BJ (cell line): ENCODE data around the gene TRNT1. TPM values are rescaled to one million over a fixed set of nuclear protein-coding genes. Genes with fewer than 3 reads are reported as not detected.

Experiments used
- CTCF ChIA-PET: fragments of 350-600 bp; formaldehyde crosslinking; extraction: SDS; loops from one replicate; lab custom pipeline; 2021; ENCODE audit warnings: antibody characterized with exemption, inconsistent platforms; lab: Yijun Ruan, JAX
- POLR2A ChIA-PET: fragments of 300-600 bp; sonication (Branson Sonifier 250); formaldehyde crosslinking; extraction: SDS; loops from one replicate; lab custom pipeline; 2021; ENCODE audit warnings: antibody characterized with exemption; lab: Charles Lee
- DNase-seq: peaks from one replicate; pipeline ENCODE4 v3.0.0-alpha.2; 2011; ENCODE audit warnings: low read depth
- H3K27me3 ChIP-seq: 2 replicates; pipeline ENCODE4 v1.6.0; 2011; ENCODE audit warnings: low read length; ENCODE audit not compliant: control insufficient read depth, insufficient read depth
- H3K36me3 ChIP-seq: 2 replicates; pipeline ENCODE4 v1.5.1; 2011; ENCODE audit warnings: low read length; ENCODE audit not compliant: control insufficient read depth, insufficient read depth
- H3K4me3 ChIP-seq: 2 replicates; pipeline ENCODE4 v1.5.1; 2011; ENCODE audit warnings: low read depth, mild to moderate bottlenecking, control low read depth, low read length
- CTCF ChIP-seq: IDR thresholded peaks from 2 replicates; pipeline ENCODE4 v1.5.1; 2011; ENCODE audit warnings: low read depth, mild to moderate bottlenecking, control low read depth, inconsistent platforms, low read length, moderate library complexity; ENCODE audit not compliant: insufficient read depth
- polyA minus RNA-seq: library from RNA; depleted of rRNA, polyadenylated mRNA; stranded (reverse); fragments of >200 nt; gene quantifications from 2 replicates; pipeline ENCODE4 v1.2.3, GENCODE V29; 2011; rRNA and poly(A)+ RNA removed
- polyA plus RNA-seq: library from polyadenylated mRNA; depleted of rRNA; stranded (reverse); fragments of >200 nt; gene quantifications from 2 replicates; pipeline ENCODE4 v1.2.3, GENCODE V29; 2011; rRNA removed

The TRNT1 gene
- polyA plus RNA-seq: 5.2 and 9.7 TPM in 2 replicates
- 10.6 and 15.2 TPM in 2 replicates for polyA minus RNA-seq

GRCh38 chr3:3126477-3127431 lies at the start of gene TRNT1:
Gene TRNT1 (plus strand): TSS chr3:3126940. CDS start chr3:3129041, 2,101 bp downstream.
- peak; percentile 47 for DNase-seq
- H3K27me3 ChIP-seq: no peaks in the 10 kb centered on the region
- TF ChIP-seq CTCF: no peak
- ChIA-PET POLR2A (no interaction called here), CTCF (no interaction called here)
- peaks cover 3% of the 10 kb centered on the region for H3K36me3 ChIP-seq
- H3K4me3 ChIP-seq: peak within 1 kb of the TSS; percentile 99

DNA sequence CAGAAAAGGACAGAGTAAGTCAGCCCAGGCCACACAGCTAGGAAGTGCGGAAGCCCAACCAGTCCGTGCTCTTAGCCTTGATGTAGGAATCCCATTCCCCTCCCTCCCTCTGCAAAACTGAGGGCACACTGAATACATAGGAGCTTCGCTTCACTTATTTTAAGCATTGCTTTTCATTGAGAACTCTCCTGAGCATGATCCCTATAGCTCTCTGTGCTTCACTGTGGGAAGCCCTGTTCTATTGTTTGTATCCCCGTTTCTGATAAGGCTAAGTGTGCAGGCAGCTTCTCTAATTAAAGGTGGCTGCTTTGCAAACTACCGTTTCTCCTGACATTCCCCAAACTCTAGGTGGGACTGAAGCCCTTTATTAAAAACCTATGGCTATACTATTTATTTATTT lies 46.4 kb upstream of the TRNT1 start:
- Histone ChIP-seq H3K4me3 (no peak overlapping the region), H3K36me3 (no peaks in the 10 kb centered on the region), H3K27me3 (no peaks in the 10 kb centered on the region)
- no peak for TF ChIP-seq CTCF
- POLR2A ChIA-PET: no interaction called here
- no peak for DNase-seq
- CTCF ChIA-PET: no interaction called here

- H3K4me3 ChIP-seq: no peak overlapping the region
- no peaks in the 10 kb centered on the region for H3K27me3 ChIP-seq
- POLR2A ChIA-PET: no interaction called here
- no peak for TF ChIP-seq CTCF
- CTCF ChIA-PET: no interaction called here
- DNase-seq: no peak
- no peaks in the 10 kb centered on the region for H3K36me3 ChIP-seq
Observed at GRCh38 chr3:3081381-3082233, 45.1 kb upstream of the TRNT1 start.

GRCh38 chr3:3082234-3082924 lies 44.4 kb upstream of the TRNT1 start:
- H3K27me3 ChIP-seq: no peaks in the 10 kb centered on the region
- no peaks in the 10 kb centered on the region for H3K36me3 ChIP-seq
- CTCF ChIA-PET: no interaction called here
- TF ChIP-seq CTCF: no peak
- H3K4me3 ChIP-seq: no peak overlapping the region
- POLR2A ChIA-PET: no interaction called here
- no peak for DNase-seq
